GM12874 (cell line): ENCODE measurements around the gene DZIP1L.

Source experiments
- TF ChIP-seq, protein P1 (sequence below): IDR thresholded peaks from 2 replicates; pipeline ENCODE4 v1.5.1; 2011; ENCODE audit warnings: low read depth, mild to moderate bottlenecking, control low read depth, low read length, moderate library complexity; ENCODE audit not compliant: insufficient read depth

Gene DZIP1L

DNA sequence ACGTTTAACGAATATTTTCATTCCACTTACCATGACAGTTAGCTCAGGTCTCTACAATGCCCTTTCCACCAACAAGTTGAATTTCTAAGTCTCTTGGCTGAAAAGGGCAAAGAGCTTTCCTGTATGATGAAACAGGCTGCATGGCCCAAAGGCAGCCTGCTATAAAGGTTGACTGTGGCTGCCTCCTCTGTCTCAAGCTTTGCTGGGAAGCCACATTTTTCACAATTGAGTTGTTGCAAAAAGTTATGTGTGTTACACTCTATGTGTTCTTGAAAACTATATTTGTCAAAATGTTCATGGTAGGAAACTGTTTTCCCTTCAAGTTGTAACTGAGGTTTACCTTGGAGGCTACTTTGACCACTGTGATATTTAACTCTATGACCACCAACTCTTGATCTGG lies 49.5 kb downstream of the DZIP1L start:
- TF ChIP-seq, protein P1, sequence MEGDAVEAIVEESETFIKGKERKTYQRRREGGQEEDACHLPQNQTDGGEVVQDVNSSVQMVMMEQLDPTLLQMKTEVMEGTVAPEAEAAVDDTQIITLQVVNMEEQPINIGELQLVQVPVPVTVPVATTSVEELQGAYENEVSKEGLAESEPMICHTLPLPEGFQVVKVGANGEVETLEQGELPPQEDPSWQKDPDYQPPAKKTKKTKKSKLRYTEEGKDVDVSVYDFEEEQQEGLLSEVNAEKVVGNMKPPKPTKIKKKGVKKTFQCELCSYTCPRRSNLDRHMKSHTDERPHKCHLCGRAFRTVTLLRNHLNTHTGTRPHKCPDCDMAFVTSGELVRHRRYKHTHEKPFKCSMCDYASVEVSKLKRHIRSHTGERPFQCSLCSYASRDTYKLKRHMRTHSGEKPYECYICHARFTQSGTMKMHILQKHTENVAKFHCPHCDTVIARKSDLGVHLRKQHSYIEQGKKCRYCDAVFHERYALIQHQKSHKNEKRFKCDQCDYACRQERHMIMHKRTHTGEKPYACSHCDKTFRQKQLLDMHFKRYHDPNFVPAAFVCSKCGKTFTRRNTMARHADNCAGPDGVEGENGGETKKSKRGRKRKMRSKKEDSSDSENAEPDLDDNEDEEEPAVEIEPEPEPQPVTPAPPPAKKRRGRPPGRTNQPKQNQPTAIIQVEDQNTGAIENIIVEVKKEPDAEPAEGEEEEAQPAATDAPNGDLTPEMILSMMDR = no peak

DNA sequence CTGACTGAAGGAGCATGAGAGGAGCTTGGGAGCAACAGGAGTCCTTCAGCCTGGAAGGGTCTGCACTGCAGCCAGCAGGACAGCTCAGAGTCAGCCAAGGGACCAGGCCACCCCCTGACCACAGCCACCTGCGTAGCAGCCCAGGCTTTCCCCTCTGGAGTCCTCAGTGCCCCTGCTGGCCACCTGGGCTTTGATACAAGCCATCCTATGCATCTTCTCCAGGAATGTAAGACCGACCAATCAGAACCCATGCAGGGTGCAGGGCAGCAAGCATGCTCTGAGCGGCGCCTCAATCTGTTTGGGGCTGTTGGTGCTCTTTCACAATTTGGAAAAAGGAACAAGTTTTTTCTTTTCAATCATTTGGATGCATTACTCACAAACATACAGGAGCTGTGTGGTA lies 52.0 kb downstream of the DZIP1L start:
- TF ChIP-seq, protein P1 = no peak

DNA sequence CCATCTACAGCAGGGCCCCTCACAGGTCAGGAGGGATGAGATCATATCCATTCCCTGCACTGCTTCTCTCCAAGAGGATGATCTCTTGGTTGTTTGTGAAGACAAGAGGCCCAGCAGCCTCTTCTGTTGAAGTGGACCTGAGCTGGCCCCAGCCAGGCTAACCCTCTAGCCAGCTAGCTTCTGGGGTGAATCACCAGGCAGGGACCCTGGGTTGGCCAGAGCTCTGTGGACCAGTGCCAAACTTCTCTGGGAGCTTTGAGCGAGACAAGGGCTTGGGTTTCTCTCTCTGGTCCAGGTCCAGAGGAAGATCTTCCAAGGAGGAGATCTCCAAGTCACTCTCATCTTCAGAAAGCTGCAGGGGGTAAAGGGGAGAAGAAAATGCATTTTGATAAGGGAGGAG lies 52.8 kb downstream of the DZIP1L start:
- TF ChIP-seq, protein P1 = no peak

DNA sequence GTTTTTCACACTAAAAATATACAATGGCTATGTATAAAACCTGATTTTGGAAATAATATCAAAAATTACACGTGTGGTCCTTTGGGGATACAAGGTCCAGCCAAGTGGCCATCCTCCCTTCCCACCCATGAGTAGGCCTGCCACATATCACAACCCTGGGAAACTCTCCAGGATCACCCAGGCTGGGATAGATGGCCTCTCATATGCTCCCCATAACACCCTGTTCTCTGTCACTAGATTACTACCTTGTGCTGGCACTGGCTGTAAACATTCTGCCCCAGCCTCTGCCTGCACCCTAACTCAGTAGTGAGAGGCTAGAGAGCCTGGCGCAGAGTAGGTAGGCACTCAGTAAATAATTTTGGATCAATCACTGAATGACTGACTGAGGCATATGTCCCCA lies 53.4 kb downstream of the DZIP1L start:
- TF ChIP-seq, protein P1 = no peak

DNA sequence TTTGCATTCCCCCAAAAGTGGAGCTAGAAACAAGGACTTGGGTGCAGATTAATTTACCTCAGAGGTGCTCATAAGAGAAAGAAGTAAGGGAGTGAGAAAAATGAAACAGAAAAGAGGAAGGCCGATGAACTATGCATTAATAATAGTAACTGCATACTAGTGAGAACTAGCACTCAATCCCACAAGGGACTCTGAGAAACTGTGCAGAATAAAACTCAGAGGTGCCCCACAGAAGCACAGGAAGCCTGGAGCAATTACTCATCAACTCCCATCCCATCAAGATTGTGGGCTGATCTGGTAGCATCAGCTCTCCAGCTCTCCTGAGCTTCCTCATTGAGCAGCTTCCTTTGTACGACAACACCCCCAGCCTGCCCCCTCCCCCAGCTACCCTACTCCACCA lies 54.6 kb downstream of the DZIP1L start:
- TF ChIP-seq, protein P1 = no peak

DNA sequence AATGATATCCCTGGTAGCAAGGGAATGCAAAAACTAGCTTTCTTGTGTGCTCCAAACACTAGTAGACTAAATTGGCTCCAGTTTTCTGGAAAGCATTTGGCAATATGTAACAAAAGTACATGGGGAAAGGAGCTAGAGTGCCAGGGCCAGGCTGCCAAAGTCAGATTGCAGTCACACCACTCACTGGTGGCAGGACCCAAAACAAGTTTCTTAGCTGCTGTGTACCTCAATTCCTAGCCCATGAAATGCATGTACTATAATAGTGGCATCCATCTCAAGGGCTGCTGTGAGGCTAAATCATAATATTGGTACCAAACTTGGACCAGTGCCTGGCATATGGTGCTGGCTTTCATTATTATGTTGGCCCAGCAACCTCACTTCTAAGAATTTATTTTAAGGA lies 56.1 kb downstream of the DZIP1L start:
- TF ChIP-seq, protein P1 = no peak

DNA sequence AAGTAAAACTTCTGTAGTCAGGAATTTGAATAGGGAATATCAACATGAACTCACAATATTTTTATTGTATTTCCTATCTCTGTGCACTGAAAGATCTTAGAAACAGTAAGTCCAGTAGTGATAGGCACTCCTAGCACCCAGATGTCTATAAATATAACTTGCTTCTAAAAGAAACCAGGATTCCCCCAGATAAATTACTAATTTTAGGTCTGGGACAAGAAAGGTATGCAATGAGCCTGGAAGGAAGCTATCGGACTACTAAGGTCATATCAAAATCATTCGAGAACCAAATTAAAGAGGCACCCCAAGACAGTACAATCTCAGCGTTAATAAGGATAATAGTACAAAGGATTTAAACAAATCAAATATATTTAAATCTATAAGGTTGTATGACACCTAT lies 58.0 kb downstream of the DZIP1L start:
- TF ChIP-seq, protein P1 = no peak

DNA sequence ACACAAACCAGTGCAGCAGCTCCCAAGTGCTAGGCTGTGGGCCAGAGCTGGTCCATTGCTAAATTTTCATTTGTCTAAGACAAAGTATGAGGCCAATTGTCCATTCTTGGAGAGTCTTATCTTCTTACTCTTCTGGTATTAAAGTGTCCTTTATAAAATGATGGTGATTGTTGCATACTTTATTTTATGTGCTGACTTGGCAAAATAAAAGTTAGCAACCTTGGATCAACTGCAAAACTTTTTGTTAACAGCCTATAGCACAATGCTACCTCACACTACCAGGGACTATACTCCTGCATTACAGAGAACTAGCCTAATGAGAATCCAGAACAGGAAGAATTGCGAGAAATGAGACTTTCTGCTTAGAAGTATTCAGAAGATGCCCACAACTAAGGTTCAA lies 61.4 kb downstream of the DZIP1L start:
- TF ChIP-seq, protein P1 = no peak
